Right lung (tissue), 10 donors: ENCODE data around the gene CTAG1A. TPM values are rescaled to one million over a fixed set of nuclear protein-coding genes. Genes with fewer than 3 reads are reported as not detected.
"Not testable (repeated sequence)": the region's sequence is repeated elsewhere in the genome, so short reads cannot be mapped to it uniquely, and the experiment has no call there.

Experiments
- DNase-seq, 2 donors: peaks; one replicate each; pipeline ENCODE4 v3.0.0-alpha.2; 2013
- long read RNA-seq, 8 donors: transcript quantifications; one replicate each; lab custom pipeline, GENCODE V29; 2026
- polyA plus RNA-seq, 5 donors: library from polyadenylated mRNA; unstranded; fragments of 120-200 nt; gene quantifications; one replicate each; pipeline versions ENCODE4 v1.2.1 to v1.2.3, GENCODE V29; 2013; ENCODE audit warnings: inconsistent platforms in 1 of 5, low replicate concordance in 1 of 5; ENCODE audit not compliant: insufficient read length in 5 of 5, insufficient read depth in 1 of 5

Gene CTAG1A
- polyA plus RNA-seq: not detected
- long read RNA-seq, donor 1: 0 reads
- long read RNA-seq, donor 2: 0 reads
- long read RNA-seq, donor 3: 0 reads
- long read RNA-seq, donor 4: 0 reads
- long read RNA-seq, donor 5: 0 reads
- long read RNA-seq, donor 6: 0 reads
- long read RNA-seq, donor 7: 0 reads
- long read RNA-seq, donor 8: 0 reads

DNA sequence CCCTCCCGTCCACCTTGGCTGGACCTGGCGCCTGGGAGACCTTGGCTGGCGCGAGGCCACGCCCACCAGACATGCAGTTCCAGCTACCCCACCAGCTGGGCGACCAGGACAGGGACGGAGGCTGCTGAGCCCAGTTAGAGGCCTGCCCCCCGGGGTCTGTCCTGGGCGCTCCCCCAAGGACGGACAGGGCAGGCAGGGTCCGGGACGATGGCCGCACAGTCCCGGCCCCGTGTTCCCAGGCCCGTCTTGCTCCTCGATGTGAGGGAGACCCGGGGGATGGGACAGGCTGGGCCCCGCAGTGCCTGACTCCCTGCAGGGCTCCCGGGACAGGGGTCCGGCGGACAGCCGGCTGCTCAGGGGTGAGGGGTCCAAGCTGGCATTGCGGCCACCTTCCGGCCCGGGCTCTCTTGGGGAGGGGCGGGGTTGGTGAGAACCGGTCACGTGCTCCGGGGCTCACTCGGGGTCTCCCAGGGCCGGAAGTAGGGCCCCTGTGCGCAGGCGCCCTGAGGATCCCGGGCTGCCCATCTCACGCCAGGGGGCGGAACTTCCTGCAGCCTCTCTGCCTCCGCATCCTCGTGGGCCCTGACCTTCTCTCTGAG is at the start of gene CTAG1A:
Gene CTAG1A, plus strand, starts transcription at position 549 of the 599 bp plus-strand sequence. CDS start 74 bp downstream, outside the sequence.
- not testable (repeated sequence) for DNase-seq

DNA sequence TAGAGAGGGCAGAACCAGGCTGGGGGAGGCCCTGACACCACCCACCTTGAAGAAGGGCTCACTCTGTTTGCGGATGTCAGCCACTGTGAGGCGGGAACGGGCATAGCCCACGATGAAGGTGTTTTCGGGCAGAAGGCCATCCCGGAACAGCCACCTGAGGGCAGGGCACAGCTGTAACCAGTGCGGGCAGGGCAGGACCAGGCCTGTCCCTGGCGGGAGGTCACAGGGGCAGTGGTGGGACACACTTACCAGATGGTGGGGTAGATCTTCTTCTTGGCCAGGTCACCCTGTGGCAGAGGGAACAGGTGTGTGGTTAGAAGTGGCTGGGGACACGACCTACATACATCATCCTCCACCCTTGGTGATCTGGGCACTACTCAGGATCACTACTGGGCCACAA is 49.0 kb upstream of the CTAG1A start:
- DNase-seq: no peak

DNA sequence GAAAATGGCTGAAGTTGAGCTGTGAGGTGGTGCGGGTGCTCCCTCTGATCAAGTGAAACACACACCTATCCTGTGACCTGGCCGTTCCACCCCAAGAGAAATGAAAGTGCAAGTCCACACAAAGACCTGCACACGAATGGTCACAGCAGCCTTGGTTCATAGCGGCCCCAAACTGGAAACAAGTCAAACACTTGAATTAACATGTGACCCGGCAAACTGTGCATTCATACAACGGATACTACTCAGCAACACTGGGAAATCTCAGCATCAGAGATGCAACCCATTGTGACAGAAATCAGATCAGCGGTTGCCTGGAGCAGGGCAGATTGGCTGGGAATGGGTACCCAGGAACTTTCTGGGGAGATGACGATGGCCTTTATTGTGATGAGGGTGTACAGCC is 45.9 kb upstream of the CTAG1A start:
- DNase-seq: no peak

DNA sequence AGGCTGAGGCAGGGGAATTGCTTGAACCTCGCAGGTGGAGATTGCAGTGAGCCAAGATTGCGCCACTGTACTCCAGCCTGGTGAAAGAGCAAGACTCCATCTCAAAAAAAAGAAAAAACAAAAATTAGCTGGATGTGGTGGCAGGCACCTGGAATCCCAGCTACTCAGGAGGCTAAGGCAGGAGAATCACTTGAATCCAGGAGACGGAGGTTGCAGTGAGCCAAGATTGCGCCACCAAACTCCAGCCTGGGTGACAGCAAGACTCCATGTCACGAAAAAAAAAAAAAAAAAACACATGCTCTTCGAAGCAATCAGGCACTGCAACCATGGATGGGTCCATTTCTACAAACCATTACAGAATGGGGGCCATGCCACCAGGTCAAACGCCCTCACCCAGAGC is 44.6 kb upstream of the CTAG1A start:
- DNase-seq: not testable (repeated sequence)

DNA sequence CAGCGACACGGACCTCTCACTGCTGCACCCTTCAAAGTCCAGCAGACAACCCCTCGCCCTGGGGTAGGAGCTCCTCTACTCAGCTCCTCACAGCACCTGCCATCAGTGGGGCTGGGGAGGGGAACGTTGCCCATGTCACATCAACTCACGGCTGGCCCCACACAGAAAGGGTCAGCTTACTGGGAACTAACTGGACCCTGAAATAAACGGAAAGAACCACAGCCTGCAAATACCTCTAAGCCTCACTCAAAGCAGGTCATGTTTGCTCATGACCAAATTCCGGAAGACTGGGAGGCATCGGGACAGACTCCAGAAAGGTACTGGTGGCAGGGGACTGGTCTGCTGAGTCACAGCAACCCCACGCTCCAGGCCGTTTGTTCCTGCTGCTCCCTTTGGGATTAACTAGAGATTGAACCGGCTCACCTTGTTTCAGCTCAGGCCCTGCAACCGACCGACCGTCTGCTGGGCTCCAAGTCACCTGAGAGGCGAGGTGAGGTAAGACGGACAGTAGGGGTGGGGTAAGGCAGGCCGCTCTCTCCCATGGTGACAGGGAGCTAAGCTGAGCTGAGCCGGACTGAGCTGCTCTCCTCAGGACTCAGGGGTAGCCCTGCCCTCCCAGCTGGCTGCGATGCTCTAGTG is 43.9 kb upstream of the CTAG1A start:
- DNase-seq: no peak

DNA sequence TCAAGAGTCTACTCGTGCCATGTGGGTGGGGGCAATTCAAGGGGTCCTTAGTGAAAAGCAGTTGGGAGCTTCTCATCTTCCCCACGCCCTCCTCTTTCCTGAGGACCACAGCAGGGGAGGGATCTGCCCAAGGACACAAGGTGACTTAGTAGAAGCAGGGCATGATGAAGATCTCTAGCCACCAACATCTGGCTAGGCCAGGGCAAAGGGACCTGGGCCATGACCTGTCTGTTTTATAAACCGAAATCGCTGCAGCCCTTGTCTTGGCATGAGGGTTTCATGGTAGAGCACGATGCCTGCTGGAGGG is 43.4 kb upstream of the CTAG1A start:
- no peak for DNase-seq

DNA sequence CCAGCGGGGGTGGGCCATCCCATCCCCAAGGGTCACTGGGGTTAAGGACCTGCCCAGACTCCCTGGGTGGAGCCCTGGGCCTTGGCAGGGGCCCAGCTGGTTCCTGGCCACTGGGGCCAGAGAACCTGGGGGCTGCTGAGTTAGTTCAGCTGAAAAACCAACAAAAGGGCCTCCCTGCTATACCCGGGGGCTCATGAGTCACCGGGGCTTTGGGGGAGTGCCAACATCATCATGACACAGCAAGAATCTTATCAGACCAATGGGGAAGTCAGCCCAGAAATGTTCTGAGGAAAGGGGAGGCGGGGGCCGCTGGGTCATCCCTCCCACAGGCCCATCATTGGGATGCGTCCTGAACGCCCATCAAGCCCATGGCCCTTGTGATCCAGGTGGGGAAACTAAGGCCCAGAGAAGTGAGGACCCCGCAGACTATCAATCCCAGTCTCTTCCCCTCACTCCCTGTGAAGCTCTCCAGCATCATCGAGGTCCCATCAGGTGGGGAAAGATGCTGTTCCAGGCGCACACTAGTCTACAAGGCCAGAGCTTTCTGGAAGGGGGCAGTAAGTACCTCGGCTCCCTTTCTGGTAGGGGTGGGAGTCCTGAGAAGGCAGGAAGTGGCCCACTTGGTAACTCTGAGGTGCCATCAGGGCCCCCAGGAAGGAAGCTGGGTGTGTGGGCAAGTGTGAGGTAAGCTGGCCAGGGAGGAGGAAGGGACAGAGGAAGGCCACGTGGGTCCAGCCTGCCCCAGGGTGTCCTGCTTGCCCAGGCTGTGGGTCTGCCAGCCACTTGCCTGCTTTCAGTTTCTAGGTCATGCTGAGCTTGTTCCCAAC is 42.8 kb upstream of the CTAG1A start:
- no peak for DNase-seq

DNA sequence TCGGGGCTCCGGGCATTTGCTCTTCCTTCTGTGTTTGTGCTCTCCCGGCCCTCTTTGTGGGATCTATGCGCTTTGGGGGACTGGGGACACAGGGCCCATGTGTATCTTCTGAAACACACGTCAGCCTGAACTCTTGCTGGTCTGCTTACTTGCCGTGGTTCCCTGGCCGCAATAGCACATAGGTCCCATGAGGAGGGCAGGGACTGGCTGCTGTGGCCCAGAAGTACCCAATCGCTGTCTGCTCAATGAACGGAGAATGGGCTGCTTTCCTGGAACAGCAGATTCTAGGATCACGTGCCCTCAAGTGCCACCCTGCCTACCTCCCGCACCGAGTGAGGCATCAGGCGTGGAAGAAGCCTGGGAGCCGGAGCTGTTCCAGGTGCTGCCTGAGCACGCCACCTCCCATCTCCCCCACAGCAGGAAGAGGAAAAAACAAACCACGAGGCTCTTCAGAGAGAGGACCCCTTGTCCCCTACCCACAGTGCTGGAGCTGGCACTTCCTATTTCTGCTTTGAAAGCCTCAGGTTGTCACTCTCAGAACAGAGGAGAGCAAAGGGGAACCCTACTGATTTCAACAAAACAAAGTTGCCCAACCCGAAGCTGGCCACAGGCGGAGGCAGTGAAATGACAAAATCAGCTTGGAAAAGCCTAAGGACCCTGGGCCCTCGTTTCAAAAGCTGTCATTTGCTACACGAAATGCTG is 42.1 kb upstream of the CTAG1A start:
- no peak for DNase-seq

DNA sequence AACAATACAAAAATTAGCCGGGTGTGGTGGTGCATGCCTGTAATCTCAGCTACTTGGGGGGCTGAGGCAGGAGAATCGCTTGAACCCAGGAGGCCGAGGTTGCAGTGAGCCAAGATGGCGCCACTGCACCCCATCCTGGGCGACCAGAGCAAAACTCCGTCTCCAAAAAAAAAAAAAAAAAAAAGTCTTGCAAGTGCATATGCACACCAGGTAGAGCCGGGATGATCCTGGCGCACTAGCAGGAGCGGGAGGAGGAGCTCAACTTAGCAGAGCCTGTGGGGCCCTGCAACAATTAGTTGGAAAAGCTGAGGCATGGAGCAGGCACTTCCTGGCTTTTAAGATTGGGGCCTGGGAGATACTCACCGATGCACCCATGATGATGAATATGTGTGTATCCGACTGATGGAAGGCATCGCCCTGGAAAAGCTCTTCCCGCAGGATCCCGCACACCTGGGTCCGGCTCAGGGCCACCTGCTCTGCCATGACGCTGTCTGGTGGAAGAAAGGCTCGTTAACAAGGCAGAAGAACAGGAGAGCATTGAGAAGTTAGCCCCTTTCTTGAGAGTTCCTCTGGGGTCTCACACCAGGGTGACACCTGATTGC is 39.2 kb upstream of the CTAG1A start:
- no peak for DNase-seq

DNA sequence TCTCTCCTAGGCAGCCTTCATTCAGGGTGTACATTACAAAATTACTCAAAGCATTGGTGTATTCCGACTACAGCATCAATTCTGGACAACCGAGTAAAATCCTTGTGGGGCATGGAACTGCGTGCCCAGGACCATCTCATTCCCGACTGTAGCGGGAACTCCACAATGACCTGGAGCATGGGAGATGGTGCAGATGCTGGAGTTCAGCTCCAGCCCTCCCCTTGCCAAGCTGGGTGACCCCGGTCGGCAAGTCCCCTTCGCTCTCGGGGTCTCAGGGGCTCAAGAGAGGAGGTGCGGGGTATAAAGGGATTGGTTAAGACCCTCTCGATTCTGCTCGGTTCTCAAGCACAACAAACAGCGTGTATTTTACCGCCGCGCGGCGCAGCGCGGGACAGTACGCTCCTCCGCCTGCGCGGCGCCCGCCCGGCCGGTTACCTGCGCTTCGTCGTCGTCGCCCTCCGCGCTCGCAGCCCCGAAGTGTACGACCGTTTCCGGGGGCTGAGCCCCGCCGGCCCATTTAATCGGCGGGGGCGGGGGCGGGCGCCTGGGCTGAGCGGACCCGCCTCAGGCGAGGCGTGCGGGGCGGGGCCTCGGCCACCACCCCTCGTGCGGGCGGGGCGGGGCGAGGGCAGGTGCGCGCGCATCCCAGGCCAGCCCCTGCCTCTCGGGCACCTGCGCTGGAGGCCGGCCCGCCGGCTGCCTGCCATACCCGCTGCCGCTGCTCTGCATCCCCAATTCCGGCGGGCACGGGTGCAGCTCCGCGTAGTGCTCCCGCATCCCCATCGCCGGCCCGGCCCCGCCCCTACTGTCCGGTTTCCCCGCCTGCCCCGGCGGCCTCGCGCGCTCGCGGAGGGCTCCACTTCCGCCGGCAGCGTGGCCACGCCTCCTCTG is 38.3 kb upstream of the CTAG1A start, which contains the start of gene G6PD:
Gene G6PD, minus strand, starts transcription at position 493 of the 891 bp plus-strand sequence. CDS start 691 bp downstream, outside the sequence.
- DNase-seq: no peak

DNA sequence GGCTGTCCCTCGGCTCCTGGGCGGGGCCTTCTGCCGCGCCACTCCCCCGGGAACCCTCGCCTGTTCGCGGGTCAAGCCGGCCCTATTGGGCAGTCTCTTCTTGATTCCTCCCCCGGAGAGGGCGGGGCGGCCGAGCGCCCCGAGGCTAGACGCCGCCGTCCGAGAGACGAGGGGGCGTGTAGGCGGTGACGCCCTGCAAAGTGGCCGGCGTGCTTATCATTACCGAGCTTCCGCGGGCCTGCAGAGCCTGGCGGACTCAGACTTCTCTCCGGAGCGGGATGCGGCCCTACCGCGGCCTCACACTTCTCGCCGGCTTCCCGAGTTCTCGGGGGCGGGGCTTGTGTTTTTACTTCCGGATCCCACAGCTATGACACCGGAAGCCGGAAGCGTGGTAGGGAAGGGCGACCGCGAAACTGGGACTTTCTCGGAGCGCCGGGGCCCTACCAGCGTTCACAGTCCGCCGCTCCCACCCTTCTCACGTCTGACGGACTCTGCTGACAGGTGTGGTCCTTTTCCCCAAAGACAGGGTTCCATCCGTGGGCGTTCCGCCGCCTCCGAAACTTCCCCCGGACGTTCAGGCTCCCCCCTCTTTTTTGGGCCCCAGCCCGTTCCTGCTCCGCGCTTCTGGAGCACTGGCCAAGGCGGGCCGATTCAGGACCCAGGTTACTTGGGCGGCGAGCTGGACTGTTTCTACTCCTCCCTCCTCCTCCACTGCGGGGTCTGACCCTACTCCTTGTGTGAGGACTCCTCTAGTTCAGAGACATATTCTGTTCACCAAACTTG is 37.5 kb upstream of the CTAG1A start, which contains the start of gene IKBKG:
Gene IKBKG, plus strand, starts transcription at position 376 of the 783 bp plus-strand sequence. CDS start 4,383 bp downstream, outside the sequence.
- peak; percentile 91 to 92 for DNase-seq

DNA sequence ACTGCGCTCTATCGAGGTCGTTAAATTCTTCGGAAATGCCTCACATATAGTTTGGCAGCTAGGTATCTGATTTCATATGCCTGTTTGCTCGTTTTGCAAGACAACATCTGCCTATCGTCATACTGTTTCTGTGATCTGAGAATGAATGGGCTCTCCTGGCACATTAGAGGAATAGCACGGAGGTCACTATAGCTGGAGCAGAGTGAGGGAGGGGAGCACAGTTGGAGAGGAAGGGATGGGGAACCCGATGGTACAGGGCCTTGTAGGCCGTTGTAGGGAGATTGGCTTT is 37.0 kb upstream of the CTAG1A start:
- DNase-seq: no peak

DNA sequence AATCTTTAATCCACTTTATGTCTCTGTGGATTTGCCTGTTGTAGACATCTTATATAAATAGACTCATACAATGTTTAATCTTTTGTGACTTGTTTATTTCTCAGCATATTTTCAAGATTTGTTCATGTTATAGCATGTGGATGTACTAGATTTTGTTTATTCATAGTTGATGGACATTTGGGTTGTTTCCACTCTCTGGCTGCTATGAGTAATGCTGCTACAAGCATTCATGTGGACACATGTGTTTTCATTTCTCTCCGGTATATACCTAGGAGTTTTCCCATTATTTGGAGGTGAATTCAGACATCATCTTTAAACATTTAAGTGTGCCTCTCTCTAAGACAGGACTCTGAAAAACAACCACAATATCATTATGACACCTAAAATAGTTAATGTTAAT is 35.2 kb upstream of the CTAG1A start:
- DNase-seq: no peak

DNA sequence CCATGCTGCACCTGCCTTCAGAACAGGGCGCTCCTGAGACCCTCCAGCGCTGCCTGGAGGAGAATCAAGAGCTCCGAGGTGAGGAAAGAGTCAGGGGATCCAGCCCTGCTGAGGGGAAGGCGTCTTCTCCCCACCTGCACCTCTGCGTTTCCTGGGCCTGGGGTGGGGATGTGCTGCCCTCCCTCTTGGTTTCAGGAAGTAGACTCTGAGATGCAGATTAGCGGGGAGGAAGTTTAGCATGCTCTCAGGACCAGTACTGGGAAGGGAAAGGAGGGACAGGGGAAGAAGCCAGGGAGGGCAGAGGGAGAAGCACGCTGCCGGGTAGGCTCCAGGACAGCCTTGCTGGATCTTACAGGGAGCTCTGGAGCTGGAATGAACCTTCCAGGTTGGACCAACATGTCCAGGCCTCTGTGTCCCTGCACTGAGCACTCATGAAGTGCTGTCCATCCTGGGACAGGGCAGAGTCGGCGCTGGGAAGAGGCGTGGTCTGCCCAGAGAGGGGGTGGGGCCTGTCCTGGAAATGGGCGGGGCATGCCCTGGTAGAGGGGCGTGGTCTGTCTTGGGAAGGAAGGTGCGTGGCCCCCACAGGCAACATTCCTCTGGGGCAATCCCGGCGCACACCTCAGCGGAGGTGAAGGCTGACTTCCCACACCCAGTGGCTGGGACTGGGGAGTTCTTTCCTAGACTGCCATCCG is 32.7 kb upstream of the CTAG1A start:
- DNase-seq: not testable (repeated sequence)

DNA sequence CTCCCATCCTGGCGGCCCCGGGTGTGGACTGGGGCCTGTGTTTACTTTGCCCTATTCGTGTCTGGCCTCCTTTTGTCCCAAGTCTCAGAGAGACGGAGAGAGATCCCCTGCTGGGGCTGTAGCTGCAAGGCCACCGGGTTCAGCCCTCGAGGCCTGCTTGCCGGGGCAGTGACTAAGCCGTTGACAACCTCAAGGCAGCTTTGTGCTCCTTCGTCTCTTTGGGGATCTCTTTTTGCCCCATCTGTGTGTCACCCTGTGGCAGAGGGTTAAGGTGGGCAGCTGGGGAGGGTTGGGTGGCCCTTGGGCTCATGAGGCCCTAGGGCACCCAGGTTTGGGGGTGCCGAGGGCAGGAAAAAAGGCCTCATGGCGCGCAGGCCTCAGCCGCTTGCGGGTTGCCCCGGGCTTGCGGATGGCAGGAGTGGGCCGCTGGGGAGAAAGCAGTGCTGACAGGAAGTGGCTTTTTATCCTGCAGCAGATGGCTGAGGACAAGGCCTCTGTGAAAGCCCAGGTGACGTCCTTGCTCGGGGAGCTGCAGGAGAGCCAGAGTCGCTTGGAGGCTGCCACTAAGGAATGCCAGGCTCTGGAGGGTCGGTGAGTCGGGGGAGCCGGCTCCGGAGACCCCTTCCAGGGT is 26.8 kb upstream of the CTAG1A start:
- DNase-seq: not testable (repeated sequence)

DNA sequence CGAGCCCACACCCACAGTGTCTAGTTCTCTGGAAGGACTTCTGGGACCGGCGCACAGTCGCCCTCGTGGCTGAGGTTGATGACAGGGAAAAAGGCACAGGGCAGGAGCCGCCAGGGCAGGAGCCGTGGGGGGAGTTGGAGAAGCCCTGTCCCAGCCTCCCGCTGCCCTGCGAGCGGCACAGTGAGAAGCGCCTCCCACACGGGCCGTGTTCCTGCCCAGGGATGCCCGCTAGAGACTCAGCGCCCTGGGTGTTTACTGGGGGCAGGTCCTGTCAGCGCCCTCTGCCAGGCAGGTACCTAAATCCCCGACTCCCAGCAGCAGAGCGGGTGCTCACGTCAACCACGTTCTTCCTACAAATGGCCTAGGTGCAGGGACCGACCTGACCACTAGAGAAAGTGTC is 26.0 kb upstream of the CTAG1A start:
- not testable (repeated sequence) for DNase-seq

DNA sequence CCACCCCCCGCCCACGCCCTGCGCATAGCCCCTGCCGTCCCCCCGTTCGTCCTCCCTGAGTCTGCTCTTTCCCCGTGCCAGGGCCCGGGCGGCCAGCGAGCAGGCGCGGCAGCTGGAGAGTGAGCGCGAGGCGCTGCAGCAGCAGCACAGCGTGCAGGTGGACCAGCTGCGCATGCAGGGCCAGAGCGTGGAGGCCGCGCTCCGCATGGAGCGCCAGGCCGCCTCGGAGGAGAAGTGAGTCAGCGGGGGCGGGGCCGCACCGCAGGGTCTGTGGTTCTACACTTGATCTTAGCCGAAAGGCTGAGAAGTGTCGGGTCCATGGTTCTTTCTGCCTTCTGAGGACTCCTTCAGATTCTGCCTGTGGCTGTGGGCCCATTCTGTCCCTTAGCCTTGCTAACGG is 24.6 kb upstream of the CTAG1A start:
- DNase-seq: not testable (repeated sequence)

DNA sequence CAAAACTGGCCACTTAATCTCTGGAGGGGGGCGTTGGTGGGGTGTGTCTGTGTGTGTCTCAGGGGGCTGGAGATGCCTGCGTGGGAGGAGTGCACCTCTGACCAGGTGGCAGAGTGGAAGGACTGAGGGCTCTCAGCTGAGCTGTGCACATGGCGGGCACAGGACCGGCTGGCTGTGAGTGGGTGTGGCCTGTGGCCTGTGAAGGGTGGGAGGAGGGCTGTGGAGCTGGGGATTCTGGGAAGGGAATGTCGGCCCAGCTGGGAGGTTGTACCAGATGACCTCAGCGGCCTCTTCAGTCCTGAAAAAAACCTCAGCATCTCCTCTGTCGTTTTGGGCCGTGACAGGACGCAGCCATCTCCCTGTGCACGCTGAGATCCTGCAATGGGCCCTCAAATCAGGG is 22.6 kb upstream of the CTAG1A start:
- DNase-seq: not testable (repeated sequence)
